Lower lobe of right lung (tissue), 2 donors: ENCODE measurements around the gene CD81. TPM values are rescaled to one million over a fixed set of nuclear protein-coding genes. Genes with fewer than 3 reads are reported as not detected.
"Not testable (repeated sequence)": the region's sequence is repeated elsewhere in the genome, so short reads cannot be mapped to it uniquely, and the experiment has no call there.

Experiments
- ATAC-seq, 2 donors: fragments of 200-7000 bp; cut with Tn5 transposase; one replicate each; pipeline ENCODE4 v1.9.1; 2020 to 2022; ENCODE audit warnings: mild to moderate bottlenecking in 2 of 2, moderate library complexity in 2 of 2
- DNase-seq: peaks from one replicate; pipeline ENCODE4 v3.0.0-alpha.2; 2020
- H3K27ac ChIP-seq: fragments of 200-600 bp; one replicate; pipeline ENCODE4 v1.8.0; 2022
- H3K27me3 ChIP-seq: fragments of 200-600 bp; one replicate; pipeline ENCODE4 v1.8.0; 2022; ENCODE audit warnings: low read depth
- H3K36me3 ChIP-seq: fragments of 200-600 bp; one replicate; pipeline ENCODE4 v1.8.0; 2022; ENCODE audit warnings: mild to moderate bottlenecking
- H3K4me1 ChIP-seq: fragments of 200-600 bp; one replicate; pipeline ENCODE4 v1.8.0; 2022
- H3K4me3 ChIP-seq: fragments of 200-600 bp; one replicate; pipeline ENCODE4 v1.8.0; 2022; ENCODE audit warnings: mild to moderate bottlenecking
- H3K9me3 ChIP-seq: fragments of 200-600 bp; one replicate; pipeline ENCODE4 v1.8.0; 2022
- intact Hi-C: fragments of 100-400 bp; cut with DNase I; formaldehyde crosslinking; loops from one replicate; pipeline ENCODE4 v1.11.0; 2022
- total RNA-seq: library from RNA; stranded (reverse); fragmentation: NEBNext Ultra II Directional; extraction: Animal tissue kit (Norgen Biotek cat#: 25700); gene quantifications from one replicate; pipeline ENCODE4 v1.2.1, GENCODE V29; 2021
- TF ChIP-seq, protein P1 (sequence below): fragments of 200-600 bp; IDR thresholded peaks from one replicate; pipeline ENCODE4 v1.8.0; 2022; ENCODE audit warnings: antibody characterized with exemption, mild to moderate bottlenecking
- donor health status: DM: no; HTN: yes; CAD: no; lungs with severe emphysema.

Gene CD81
- total RNA-seq, 1 donor from 2014 or later, result 850 TPM

DNA sequence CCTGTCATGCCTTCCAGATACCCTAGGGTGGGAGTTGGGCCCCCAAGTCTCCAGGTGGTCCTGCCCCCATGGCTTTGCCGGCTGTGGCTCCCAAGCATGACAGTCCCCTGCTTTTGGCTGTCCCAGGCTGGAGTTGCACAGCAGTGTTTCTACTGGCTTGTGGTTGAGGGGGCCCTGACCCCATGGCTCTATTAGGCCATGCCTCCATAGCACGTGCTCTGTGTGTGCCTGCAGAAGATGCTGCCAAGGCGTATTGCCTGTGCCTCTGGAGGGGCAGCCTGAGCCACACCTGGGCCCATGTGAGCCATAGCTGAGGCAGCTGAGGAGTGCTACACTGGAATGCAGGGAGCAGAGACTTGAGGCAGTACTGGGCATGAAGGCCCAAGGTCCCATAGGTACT is 25.4 kb upstream of the CD81 start:
- Histone ChIP-seq H3K4me1 (no peaks in the 10 kb centered on the region), H3K4me3 (no peak overlapping the region), H3K9me3 (peaks cover 6% of the 10 kb centered on the region), H3K27me3 (no peaks in the 10 kb centered on the region), H3K27ac (no peak overlapping the region), H3K36me3 (no peaks in the 10 kb centered on the region)
- DNase-seq, result no peak
- intact Hi-C loops, result no loop called here
- TF ChIP-seq, protein P1, sequence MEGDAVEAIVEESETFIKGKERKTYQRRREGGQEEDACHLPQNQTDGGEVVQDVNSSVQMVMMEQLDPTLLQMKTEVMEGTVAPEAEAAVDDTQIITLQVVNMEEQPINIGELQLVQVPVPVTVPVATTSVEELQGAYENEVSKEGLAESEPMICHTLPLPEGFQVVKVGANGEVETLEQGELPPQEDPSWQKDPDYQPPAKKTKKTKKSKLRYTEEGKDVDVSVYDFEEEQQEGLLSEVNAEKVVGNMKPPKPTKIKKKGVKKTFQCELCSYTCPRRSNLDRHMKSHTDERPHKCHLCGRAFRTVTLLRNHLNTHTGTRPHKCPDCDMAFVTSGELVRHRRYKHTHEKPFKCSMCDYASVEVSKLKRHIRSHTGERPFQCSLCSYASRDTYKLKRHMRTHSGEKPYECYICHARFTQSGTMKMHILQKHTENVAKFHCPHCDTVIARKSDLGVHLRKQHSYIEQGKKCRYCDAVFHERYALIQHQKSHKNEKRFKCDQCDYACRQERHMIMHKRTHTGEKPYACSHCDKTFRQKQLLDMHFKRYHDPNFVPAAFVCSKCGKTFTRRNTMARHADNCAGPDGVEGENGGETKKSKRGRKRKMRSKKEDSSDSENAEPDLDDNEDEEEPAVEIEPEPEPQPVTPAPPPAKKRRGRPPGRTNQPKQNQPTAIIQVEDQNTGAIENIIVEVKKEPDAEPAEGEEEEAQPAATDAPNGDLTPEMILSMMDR, result no peak
- no peak for ATAC-seq

DNA sequence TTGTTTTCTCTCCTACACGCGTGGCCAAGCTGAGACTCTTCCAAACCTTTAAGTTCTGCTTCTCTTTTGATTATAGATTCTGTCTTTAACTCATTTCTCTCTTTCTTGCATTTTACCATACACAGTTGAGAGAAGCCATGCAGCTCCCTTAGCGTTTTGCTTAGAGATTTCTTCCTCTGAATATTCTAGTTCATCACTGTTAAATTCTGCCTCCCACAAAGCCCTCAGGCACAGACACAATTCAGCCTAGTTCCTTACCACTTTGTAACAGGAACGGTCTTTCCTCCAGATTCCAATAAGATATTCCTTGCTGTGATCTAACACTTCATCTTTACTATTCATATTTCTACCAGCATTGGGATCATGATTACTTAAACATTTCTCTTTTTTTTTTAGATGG is 24.7 kb upstream of the CD81 start:
- Histone ChIP-seq H3K27ac (no peak overlapping the region), H3K36me3 (no peaks in the 10 kb centered on the region), H3K9me3 (peaks cover 6% of the 10 kb centered on the region), H3K4me1 (no peaks in the 10 kb centered on the region), H3K4me3 (no peak overlapping the region), H3K27me3 (no peaks in the 10 kb centered on the region)
- intact Hi-C loops, result no loop called here
- DNase-seq, result no peak
- TF ChIP-seq, protein P1, result no peak
- no peak for ATAC-seq

DNA sequence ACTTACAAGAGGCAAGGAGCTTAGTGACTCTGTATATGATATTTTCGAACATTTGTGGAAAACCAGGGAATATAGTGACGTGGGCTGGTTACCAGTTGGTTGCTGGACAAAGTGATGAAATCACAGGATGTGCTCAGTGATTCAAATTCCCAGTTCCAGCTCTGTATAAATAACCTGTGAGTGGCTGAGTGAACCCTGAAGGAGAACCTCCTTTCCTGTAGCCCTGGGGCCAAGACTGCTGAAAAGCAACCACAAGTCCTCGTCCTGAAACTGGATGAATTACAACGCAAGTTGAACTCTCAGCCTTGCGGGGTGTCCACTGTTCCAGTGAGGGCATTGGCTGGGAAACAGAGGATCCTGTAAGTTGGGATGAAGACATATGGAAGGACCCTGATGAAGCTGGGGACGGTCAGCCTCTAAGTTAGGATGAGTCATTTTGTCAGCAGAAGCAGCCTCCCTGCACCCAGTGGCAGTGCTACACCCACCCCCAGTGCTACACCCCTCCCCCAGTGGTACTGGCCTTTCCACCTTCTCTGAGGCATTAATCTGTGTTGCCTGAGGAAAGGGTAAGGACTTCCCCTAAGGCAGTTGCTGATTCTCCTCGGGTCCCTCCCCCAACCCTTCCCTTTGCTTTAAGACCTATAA is 22.0 kb upstream of the CD81 start:
- Histone ChIP-seq H3K27ac (no peak overlapping the region), H3K36me3 (no peaks in the 10 kb centered on the region), H3K4me1 (no peaks in the 10 kb centered on the region), H3K4me3 (no peak overlapping the region), H3K27me3 (no peaks in the 10 kb centered on the region), H3K9me3 (no peaks in the 10 kb centered on the region)
- no peak for ATAC-seq
- intact Hi-C loops, result no loop called here
- DNase-seq, result no peak
- TF ChIP-seq, protein P1, result no peak

DNA sequence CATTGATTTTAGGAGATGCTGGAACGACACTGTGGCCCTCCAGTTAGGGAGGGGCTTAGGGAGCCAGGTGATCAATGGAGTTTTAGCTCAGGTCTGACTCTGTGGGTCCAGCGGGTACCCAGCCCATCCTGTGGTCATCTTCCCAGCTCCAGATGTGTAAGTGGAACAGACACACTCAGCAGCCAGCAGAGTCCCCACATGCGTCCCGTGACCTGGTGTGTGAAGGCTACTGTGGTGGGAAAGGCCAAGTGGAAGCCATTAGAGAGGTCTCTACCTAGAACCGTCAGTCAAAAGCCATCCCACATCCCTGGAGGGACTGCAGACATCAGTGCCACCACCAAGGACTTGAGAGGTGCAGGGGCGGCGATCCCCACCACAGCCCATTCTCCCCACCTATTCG is 19.9 kb upstream of the CD81 start:
- DNase-seq, result no peak
- Histone ChIP-seq H3K4me3 (no peak overlapping the region), H3K4me1 (no peaks in the 10 kb centered on the region), H3K27ac (no peak overlapping the region), H3K36me3 (no peaks in the 10 kb centered on the region), H3K9me3 (no peaks in the 10 kb centered on the region), H3K27me3 (no peaks in the 10 kb centered on the region)
- TF ChIP-seq, protein P1, result no peak
- ATAC-seq, result no peak
- intact Hi-C loops, result no loop called here

DNA sequence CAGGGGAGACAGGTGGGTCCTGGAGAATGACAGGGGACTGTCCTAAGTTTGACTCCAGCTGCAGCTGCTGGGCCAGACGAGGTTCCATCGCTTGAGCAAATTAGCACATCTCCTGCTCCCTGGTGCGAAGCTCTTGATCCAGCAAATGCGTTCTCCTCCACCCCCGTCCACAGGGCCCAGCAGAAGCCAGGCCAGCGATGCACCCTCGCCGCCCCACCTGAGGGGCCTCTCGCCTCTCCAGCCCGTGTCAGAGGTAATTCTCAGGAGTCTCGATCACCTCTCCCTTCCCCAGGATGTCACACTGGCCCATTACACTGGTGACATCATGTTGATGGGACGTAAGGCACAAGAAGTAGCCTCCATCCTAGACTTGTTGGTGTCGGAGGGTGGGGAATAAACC is 19.5 kb upstream of the CD81 start:
- H3K4me1 ChIP-seq, H3K36me3 ChIP-seq, H3K9me3 ChIP-seq, ATAC-seq, H3K4me3 ChIP-seq, intact Hi-C loops, H3K27ac ChIP-seq, DNase-seq, H3K27me3 ChIP-seq: not testable (repeated sequence)

DNA sequence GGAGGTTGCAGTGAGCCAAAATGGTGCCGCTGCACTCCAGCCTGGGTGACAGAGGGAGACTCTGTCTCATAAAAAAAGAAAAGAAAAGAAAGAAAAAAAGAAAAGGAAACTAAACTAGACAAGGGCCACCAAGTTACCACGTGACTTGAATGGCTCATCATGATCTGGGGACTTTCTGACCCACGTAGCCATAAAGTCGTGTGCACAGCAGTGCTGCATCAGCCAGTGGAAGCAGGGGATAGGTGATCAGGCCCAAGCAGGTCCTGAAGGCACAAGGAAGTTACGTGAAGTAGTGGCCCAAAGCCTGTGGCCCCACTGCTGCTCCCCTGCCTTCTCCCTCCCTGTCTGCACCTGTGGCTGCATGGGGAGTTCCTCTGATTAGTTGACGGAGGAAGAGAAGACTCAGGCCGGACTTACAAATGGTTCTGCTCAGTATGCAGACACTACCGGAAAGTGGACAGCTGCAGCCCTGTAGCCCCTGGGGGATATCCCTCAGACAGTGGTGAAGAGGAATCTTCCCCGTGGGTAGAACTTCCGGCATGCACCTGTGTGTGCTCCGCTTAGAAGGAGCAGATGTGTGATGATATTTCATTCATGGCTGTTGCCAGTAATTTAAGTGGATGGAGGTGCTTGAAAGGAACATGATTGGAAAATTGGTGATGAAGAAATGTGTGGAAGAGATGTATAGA is 18.2 kb upstream of the CD81 start:
- ATAC-seq, result no peak
- TF ChIP-seq, protein P1, result no peak
- no peaks in the 10 kb centered on the region for H3K4me1 ChIP-seq
- H3K9me3 ChIP-seq, result no peaks in the 10 kb centered on the region
- no peaks in the 10 kb centered on the region for H3K36me3 ChIP-seq
- DNase-seq, result no peak
- no peak overlapping the region for H3K27ac ChIP-seq
- intact Hi-C loops, result no loop called here
- no peaks in the 10 kb centered on the region for H3K27me3 ChIP-seq
- H3K4me3 ChIP-seq, result no peak overlapping the region
